ENCODE measurements around the gene MVB12B.
A peak's percentile ranks its signal among the peaks of the same experiment; 100 is the strongest.

Gene MVB12B

GRCh38 chr9:126478216-126478981, 151.8 kb downstream of the MVB12B start:
- FAIRE-seq, result no peak

GRCh38 chr9:126479515-126479914, 152.9 kb downstream of the MVB12B start:
- FAIRE-seq, result no peak

- FAIRE-seq, result no peak
Observed at GRCh38 chr9:126480813-126481212, 154.2 kb downstream of the MVB12B start.

GRCh38 chr9:126481862-126482261, 155.2 kb downstream of the MVB12B start:
- no peak for FAIRE-seq

GRCh38 chr9:126482361-126483044, 155.9 kb downstream of the MVB12B start:
- no peak for FAIRE-seq

- no peak for FAIRE-seq
Observed at GRCh38 chr9:126483468-126484073, 156.9 kb downstream of the MVB12B start.

- no peak for FAIRE-seq
Observed at GRCh38 chr9:126485662-126486061, 159.0 kb downstream of the MVB12B start.

GRCh38 chr9:126486276-126486675, 159.6 kb downstream of the MVB12B start:
- FAIRE-seq, result no peak

GRCh38 chr9:126487856-126488255, 161.2 kb downstream of the MVB12B start:
- FAIRE-seq, result no peak

- FAIRE-seq, result no peak
Observed at GRCh38 chr9:126488310-126488709, 161.7 kb downstream of the MVB12B start.

- FAIRE-seq, result no peak
Observed at GRCh38 chr9:126488881-126489404, 162.3 kb downstream of the MVB12B start.

GRCh38 chr9:126489581-126490213, 163.1 kb downstream of the MVB12B start:
- FAIRE-seq, result no peak

- no peak for FAIRE-seq
Observed at GRCh38 chr9:126490214-126490631, 163.6 kb downstream of the MVB12B start.

GRCh38 chr9:126490871-126491567, 164.4 kb downstream of the MVB12B start:
- peak; percentile 93 for FAIRE-seq

GRCh38 chr9:126491568-126491879, 164.9 kb downstream of the MVB12B start:
- no peak for FAIRE-seq

GRCh38 chr9:126491949-126492348, 165.3 kb downstream of the MVB12B start:
- FAIRE-seq, result no peak

GRCh38 chr9:126494264-126494663, 167.6 kb downstream of the MVB12B start:
- no peak for FAIRE-seq

GRCh38 chr9:126494746-126495145, 168.1 kb downstream of the MVB12B start:
- FAIRE-seq, result no peak

- FAIRE-seq, result no peak
Observed at GRCh38 chr9:126495411-126496180, 169.0 kb downstream of the MVB12B start.

GRCh38 chr9:126496181-126496576, 169.6 kb downstream of the MVB12B start:
- FAIRE-seq, result no peak

GRCh38 chr9:126496781-126497659, 170.4 kb downstream of the MVB12B start:
- no peak for FAIRE-seq

Measured in TTC549 (cell line).